Psoas muscle (tissue), 8 donors: ENCODE measurements around the gene PREB. TPM values are rescaled to one million over a fixed set of nuclear protein-coding genes. Genes with fewer than 3 reads are reported as not detected.

Experiments
- ATAC-seq, 4 donors: fragments of 200-7000 bp; cut with Tn5 transposase; one replicate each; pipeline ENCODE4 v1.9.1; 2020; ENCODE audit warnings: moderate library complexity in 3 of 4, mild to moderate bottlenecking in 2 of 4
- DNase-seq, 2 donors: peaks; one replicate each; pipeline ENCODE4 v3.0.0-alpha.2; 2020
- H3K27ac ChIP-seq: fragments of 200-600 bp; one replicate; pipeline ENCODE4 v1.8.0; 2022
- H3K27me3 ChIP-seq, 3 donors: fragments of 200-600 bp in 1 of 3; one replicate each; pipeline versions ENCODE4 v1.6.1 to v1.8.0; 2013 to 2022; ENCODE audit warnings: low read length in 2 of 3, mild to moderate bottlenecking in 2 of 3, moderate library complexity in 1 of 3; ENCODE audit not compliant: insufficient read depth in 3 of 3
- H3K36me3 ChIP-seq, 2 donors: fragments of 200-600 bp in 1 of 2; one replicate each; pipeline versions ENCODE4 v1.6.1 to v1.8.0; 2013 to 2022; ENCODE audit warnings: low read depth in 1 of 2, mild to moderate bottlenecking in 1 of 2, moderate library complexity in 1 of 2; ENCODE audit not compliant: insufficient read depth in 1 of 2
- H3K4me1 ChIP-seq: fragments of 200-600 bp; one replicate; pipeline ENCODE4 v1.8.0; 2022
- H3K4me3 ChIP-seq: fragments of 200-600 bp; one replicate; pipeline ENCODE4 v1.8.0; 2022; ENCODE audit warnings: mild to moderate bottlenecking
- H3K9me3 ChIP-seq: fragments of 200-600 bp; one replicate; pipeline ENCODE4 v1.8.0; 2022
- WGBS, 3 donors: extraction: QIAGEN DNeasy Blood & Tissue Kit; methylation state at CpG; one replicate each; pipeline versions ENCODE4 v1.1.6 to v1.1.7; 2013; 5-methylcytosine and 5-hydroxymethylcytosine counted together
- intact Hi-C, 2 donors: fragments of 100-400 bp; cut with DNase I; formaldehyde crosslinking; loops; one replicate each; pipeline versions ENCODE4 v1.11.0 to v1.14.2; 2022
- polyA plus RNA-seq, 3 donors: library from polyadenylated mRNA; stranded (reverse); fragments of 200-250 nt; gene quantifications; one replicate each; pipeline ENCODE4 v1.2.3, GENCODE V29; 2013
- total RNA-seq, 4 donors: library from RNA; stranded (reverse); fragmentation: NEBNext Ultra II Directional in 2 of 4; extraction: Animal tissue kit (Norgen Biotek cat#: 25700) in 2 of 4; gene quantifications; one replicate each; pipeline versions ENCODE4 v1.2.1 to v1.2.4, GENCODE V29; 2021 to 2023
- TF ChIP-seq, protein P1 (sequence below): fragments of 200-600 bp; IDR thresholded peaks from one replicate; pipeline ENCODE4 v1.8.0; 2022; ENCODE audit warnings: antibody characterized with exemption
- donor health status: healthy with polysubstance abuse.
- donor health status: DM: no; HTN: no; CAD: no; lungs with moderate emphysema.
- donor health status: Bipolar disorder and iron deficiency.
- donor health status: healthy.
- donor health status: DM: yes; HTN: yes; CAD: no.
- donor health status: DM: no; HTN: no; CAD: no.
- donor health status: DM: no; HTN: no; CAD: no.
- donor health status: DM: yes; HTN: yes; CAD: no.

Gene PREB
- total and polyA plus RNA-seq, 7 donors, result 57.4 to 206 (median 125) TPM

GRCh38 chr2:27097341-27097740, 37.1 kb downstream of the PREB start:
- Histone ChIP-seq H3K36me3 (no peaks in the 10 kb centered on the region), H3K27me3 (no peaks in the 10 kb centered on the region), H3K4me3 (no peak overlapping the region), H3K27ac (no peak overlapping the region), H3K4me1 (peaks cover 14% of the 10 kb centered on the region), H3K9me3 (no peaks in the 10 kb centered on the region)
- 85 to 91% (median 87%) methylated on average over 14 of the region's 14 CpGs for WGBS, 3 donors
- intact Hi-C loops, result loop anchor here (5.0 to 10.0 kb wide), 3 partner anchors 95 to 187 kb away; partner anchors contain the start of genes DNAJC5G (in 1 of the 2) and TRIM54 (in 1 of the 2)
- ATAC-seq, result no peak
- TF ChIP-seq, protein P1, sequence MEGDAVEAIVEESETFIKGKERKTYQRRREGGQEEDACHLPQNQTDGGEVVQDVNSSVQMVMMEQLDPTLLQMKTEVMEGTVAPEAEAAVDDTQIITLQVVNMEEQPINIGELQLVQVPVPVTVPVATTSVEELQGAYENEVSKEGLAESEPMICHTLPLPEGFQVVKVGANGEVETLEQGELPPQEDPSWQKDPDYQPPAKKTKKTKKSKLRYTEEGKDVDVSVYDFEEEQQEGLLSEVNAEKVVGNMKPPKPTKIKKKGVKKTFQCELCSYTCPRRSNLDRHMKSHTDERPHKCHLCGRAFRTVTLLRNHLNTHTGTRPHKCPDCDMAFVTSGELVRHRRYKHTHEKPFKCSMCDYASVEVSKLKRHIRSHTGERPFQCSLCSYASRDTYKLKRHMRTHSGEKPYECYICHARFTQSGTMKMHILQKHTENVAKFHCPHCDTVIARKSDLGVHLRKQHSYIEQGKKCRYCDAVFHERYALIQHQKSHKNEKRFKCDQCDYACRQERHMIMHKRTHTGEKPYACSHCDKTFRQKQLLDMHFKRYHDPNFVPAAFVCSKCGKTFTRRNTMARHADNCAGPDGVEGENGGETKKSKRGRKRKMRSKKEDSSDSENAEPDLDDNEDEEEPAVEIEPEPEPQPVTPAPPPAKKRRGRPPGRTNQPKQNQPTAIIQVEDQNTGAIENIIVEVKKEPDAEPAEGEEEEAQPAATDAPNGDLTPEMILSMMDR, result no peak
- DNase-seq, result peak in 1 of 2 donors; percentile 33

GRCh38 chr2:27096748-27097297, 37.6 kb downstream of the PREB start:
- TF ChIP-seq, protein P1, result no peak
- DNase-seq (peak in 1 of 2 donors; percentile 44), ATAC-seq (no peak)
- intact Hi-C loops, result loop anchor here (5.0 to 10.0 kb wide), 3 partner anchors 95 to 188 kb away; partner anchors contain the start of genes DNAJC5G (in 1 of the 2) and TRIM54 (in 1 of the 2)
- WGBS, 3 donors, result 66 to 73% (median 70%) methylated on average over 3 of the region's 3 CpGs
- H3K27me3 ChIP-seq, result no peaks in the 10 kb centered on the region
- H3K36me3 ChIP-seq, result no peaks in the 10 kb centered on the region
- no peaks in the 10 kb centered on the region for H3K9me3 ChIP-seq
- peak overlapping the region; percentile 65 for H3K27ac ChIP-seq
- H3K4me1 ChIP-seq, result peaks cover 14% of the 10 kb centered on the region
- peak overlapping the region; percentile 66 for H3K4me3 ChIP-seq

- Histone ChIP-seq H3K27me3 (no peaks in the 10 kb centered on the region), H3K9me3 (no peaks in the 10 kb centered on the region), H3K36me3 (no peaks in the 10 kb centered on the region), H3K4me3 (peak overlapping the region; percentile 66), H3K27ac (peak overlapping the region; percentile 65), H3K4me1 (peaks cover 14% of the 10 kb centered on the region)
- DNase-seq, result peak; percentile 61 to 83
- 18 to 24% (median 21%) methylated on average over 18 of the region's 18 CpGs for WGBS, 3 donors
- TF ChIP-seq, protein P1, result no peak
- ATAC-seq, result peak; percentile 84 to 91 (median 87)
- intact Hi-C loops, result loop anchor here (5.0 to 10.0 kb wide), 3 partner anchors 96 to 189 kb away; partner anchors contain the start of genes DNAJC5G (in 1 of the 2) and TRIM54 (in 1 of the 2)
Observed at GRCh38 chr2:27095745-27096651, 38.4 kb downstream of the PREB start.

- no peak for ATAC-seq
- WGBS, 3 donors, result 79 to 93% (median 93%) methylated on average over 2 of the region's 2 CpGs
- intact Hi-C loops, result loop anchor here (5.0 to 10.0 kb wide), 3 partner anchors 97 to 189 kb away; partner anchors contain the start of genes DNAJC5G (in 1 of the 2) and TRIM54 (in 1 of the 2)
- DNase-seq, result peak in 1 of 2 donors; percentile 41
- Histone ChIP-seq H3K36me3 (no peaks in the 10 kb centered on the region), H3K27me3 (no peaks in the 10 kb centered on the region), H3K4me1 (peaks cover 14% of the 10 kb centered on the region), H3K27ac (peak overlapping the region; percentile 65), H3K4me3 (no peak overlapping the region), H3K9me3 (no peaks in the 10 kb centered on the region)
- TF ChIP-seq, protein P1, result no peak
Observed at GRCh38 chr2:27095427-27095744, 39.0 kb downstream of the PREB start.
